ENCODE results near the gene STUM.

The STUM gene

DNA sequence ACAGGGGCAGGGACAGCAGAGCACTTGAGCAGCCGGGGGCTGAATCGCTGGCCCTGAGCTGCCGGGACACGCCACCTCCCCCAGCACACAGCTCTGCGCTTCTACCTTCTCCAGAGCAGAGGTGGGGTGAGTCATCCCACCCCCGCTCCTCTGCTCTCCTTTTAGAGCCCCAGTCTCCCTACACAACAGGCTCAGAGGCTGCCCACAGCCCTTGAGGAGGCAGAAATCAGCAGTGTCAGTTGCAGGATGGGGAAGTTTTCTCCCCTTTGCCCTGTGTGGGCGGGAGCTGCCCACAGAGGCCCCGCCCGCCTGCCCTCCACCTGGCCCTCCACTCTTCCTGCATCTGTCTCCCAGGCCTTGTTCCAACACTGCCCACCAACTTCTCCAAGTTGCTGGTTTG lies 94.6 kb downstream of the STUM start:
- DNase-seq = peak; percentile 47

GRCh38 chr1:226643611-226644540 lies 95.3 kb downstream of the STUM start:
- DNase-seq = no peak

GRCh38 chr1:226644541-226645176 lies 96.1 kb downstream of the STUM start:
- DNase-seq = no peak

GRCh38 chr1:226645279-226645976 lies 96.9 kb downstream of the STUM start:
- DNase-seq = no peak

- DNase-seq = no peak
Measured at GRCh38 chr1:226646026-226646869, 97.7 kb downstream of the STUM start.

DNA sequence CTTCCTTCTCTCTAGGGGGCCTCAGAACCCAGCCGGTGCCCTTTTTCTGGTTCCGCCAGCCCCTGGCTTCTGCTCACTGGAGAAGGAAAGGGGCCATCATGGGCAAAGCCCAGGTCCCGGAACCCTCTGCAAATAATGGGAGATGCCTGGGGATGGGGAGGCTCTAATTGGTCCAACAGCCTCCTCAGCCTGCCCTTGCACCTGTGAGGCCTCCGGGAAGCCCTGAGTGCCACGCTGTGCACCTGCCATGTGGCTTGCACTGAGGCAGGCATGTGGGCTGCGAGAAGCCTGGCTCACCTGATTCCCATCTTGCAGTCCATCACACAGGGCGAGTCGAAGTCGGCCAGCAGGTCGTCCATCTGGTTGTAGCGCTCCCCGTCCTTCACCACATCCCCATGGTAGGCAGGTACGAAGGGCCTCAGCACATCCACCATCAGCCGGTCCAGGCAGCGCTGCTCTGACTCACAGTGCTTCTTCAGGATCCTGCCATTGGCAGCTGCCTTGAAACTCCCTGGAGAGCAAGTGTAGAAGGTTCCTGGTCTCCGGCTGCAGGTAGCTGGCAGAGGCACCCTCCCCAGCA lies 98.4 kb downstream of the STUM start:
- DNase-seq = no peak

DNA sequence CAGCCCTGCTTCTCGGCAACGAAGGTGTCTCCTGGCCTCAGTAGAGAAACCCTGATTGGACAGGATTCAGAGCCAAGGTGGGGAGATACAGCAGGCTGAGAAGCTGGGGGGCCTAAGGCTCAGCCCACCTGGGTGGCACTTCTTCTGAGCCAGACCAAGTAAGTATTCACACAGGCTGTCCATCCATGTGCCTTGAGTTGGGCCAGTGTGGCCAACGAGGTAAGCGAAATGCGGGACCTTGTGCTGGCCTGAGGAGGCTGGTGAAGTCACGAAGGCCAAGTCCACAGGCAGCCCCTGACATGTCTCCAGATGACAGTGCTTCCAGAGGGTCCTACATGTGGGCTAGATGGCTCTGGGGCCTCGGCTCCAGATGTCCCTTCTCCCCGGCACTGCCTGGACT lies 99.2 kb downstream of the STUM start:
- DNase-seq = no peak

DNA sequence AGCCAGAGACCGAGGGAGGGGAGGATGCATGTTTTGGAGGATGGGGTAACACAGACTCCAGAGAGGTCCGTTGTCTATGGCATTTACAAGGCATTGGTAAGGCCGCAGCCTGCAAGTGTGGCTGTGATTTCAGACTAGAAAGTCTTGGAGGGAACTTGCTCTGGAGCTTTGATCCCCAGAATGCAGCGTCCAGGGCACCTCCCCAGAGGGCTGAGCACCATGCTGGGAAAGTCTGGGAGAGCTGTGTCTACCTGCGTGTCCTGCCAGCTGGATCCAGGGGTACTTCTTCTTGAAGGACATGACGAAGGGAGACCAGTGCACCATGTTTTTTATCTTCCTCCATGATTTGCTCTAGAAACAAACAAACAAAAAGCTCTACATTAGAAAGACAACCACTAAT lies 99.9 kb downstream of the STUM start:
- DNase-seq = no peak

DNA sequence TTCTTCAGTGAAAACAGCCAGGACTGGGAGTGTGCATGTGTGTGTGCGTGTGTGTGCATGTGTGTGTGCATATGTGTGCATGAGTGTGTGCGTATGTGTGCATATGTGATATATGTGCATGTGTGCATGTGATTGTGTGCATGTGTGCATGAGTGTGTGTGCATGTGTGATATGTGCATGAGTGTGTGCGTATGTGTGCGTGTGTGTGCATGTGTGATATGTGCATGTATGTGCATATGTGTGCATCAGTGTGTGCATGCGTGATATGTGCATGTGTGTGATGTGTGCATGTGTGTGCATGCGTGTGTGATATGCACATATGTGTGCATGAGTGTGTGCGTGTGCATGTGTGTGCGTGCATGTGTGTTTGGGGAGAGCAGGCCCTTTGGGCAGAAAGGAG lies 100.7 kb downstream of the STUM start:
- no peak for DNase-seq

GRCh38 chr1:226649780-226650179 lies 101.2 kb downstream of the STUM start:
- DNase-seq = no peak

GRCh38 chr1:226650236-226650841 lies 101.8 kb downstream of the STUM start:
- no peak for DNase-seq

DNA sequence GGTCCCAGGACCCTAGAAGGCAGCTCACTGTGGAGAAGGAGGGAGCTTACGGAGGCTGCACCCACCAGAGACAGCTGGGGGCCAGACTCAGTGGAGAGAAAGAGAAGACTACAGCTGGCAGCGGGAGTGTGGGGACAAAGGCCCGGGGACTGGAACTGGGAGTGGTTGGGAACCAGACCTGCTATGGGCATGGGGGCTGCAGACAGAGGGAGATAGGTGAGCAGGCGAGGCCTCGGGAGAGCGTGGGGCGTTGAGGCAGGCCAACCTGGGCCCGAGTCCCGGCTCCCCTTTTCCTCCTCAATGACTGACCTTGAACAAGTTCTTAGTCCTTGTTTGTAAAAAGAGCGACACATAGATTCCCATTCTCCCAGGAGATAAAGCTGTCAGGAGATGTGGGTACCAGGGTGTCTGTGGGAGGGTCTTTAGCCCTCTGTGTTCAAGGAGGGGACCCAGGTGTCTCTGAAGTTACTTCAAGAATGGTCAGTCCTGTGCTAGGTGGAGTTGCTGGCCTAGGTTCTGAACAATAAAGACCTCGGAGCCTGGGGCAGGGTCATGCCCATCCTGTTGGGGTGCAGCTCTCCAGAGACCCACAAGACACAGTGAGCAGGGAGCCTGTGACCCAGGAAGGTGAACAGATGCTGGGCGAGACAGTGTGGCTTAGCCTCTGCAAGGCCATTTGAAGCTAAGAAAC lies 102.6 kb downstream of the STUM start:
- no peak for DNase-seq

DNA sequence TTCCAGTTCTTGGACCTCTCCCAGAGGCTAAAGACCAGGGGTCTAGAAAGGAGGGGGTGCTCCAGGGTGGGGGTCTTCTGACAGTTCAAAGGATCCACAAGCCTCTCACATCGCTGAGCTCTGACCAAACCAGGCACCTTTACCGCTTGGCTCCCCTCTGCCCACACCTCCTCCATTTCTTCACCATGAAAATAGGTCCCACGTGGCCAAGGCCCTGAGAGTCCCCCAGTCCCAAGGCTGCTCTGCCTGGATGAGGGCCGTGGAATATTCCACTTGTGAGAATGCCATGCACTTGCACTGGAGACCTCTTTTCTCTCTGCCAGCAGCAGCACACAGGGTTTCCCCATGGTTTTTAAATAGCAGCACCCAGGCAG lies 103.2 kb downstream of the STUM start:
- DNase-seq = no peak

DNA sequence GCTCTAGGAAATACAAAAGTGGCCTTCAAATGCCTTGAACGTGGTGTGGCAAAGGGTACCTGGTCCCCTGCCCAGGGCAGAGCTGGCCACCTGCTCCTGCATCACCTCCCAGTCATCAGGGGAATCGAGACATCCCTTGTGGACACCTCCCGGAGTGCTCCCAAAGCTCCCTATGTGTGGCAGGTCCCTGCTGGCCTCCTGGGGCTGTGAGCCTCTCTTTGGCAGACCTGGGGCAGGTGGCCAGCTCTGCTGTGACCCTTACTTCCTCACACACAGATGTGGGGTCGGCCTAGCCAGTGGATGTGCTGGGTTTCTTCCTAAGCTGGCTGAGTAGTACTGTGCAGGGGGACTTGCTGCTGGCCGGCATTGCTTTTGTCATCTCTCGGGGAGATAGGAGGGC lies 104.0 kb downstream of the STUM start:
- no peak for DNase-seq

- no peak for DNase-seq
Measured at GRCh38 chr1:226653311-226653921, 104.9 kb downstream of the STUM start.

DNA sequence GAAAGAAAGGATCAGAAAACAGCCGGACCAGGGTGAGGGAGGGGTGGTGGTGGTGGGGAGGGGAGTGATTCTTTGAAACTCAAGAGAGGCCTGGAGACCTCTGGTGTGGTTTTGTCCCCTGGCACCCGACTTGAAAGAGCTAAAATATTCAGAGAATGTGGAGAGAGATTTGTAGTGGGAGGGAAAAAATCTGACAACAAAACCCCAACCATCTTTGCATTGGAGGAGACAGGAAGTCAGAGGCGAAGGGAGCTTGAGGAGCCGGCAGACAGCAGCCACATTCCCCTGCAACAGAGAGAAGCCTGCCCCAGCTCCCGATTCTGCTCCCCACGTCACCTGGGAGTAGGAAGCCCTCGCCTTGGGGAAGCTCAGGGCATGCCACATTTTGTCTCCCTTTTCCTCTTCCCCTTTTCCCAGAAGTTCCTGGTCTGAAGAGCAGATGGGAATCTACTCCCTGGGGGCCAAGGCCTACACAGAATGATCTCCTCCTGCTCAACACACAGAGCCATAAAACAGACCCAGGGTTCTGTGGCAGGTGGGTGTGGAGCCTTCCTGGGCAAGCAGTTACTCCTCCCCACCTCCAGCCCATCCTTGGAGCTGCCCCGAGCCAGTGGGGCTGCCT lies 105.6 kb downstream of the STUM start:
- no peak for DNase-seq

DNA sequence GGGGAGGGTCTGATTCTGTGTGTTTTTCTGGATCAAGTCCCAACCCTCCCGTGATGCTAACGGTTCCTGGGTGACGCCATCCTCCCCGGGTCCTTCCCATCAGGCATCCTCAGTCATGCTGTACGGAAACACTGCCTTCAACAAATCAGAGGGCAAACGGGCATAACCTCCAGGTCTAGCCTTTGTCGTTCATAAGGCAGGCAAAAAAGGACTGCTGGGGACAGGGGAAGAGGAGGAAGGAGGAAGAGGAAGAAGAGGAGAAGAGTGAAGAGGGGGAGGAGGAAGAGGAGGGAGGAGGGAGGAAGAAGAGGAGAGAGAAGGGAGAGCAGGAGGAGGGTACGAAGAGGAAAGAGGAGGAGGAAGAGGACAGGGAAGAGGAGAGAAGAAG lies 106.1 kb downstream of the STUM start:
- no peak for DNase-seq

DNA sequence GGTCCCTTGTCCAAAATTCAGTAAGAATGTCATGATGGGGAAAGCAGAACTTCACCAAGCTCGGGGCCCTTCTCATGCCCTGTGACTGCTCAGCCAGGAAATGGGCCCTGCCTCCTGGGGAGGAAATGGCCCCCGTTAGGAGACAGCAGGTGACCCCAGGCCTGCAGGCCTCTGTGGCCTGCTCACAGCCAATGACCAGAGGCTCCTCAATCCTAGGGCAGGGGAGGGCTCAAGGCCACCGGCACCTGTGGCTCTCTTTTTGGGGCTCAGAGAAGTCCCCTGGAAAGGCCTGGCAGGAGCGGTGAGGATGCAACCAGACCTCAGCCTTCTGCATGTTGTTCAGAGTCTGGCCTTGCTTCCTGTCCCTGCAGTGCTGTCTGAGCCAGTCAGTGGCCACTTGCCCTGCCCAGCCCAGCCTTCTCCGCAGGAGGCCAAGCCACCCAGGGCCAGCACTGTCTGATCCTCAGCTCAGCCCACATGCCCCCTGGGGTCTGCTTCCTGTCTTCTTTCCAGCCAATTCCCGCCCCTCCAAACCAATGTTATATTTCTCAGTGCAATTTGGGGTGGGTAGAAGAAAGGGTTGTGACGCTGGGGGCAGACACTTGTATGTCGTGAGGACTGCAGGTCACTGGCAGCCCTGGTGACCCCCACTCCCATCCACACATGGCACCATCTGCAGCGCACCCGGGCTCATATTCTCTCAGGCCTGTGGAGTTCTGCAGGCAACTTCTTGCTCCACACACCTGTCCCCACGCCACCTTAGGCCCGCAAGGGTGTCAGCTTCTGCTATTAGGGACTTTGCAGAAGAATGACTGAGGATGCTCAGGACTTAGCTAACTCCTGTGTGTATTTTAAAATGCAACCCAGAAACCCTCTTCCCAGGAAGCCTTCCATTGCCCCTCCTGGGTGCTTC lies 106.9 kb downstream of the STUM start:
- DNase-seq = no peak

DNA sequence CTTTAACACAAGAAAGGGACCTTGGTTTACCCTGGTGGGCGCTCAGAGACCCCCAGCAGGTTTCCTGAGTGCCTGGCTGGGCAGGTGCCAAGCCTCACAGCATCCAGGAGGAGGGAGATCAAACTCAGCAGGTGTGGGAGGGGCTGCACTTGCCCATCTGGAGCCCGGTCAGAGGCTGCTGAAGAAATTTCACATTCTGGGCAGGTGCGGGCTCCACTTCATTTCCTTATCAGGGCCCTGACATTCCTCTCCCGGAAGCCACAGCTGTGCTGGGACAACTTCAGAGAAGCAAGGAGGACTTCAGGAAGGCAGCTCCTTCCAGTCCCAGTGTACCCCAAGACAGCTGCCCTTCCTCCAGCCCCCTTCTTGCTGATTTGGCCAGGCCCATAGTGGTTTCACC lies 107.6 kb downstream of the STUM start:
- DNase-seq = no peak

Measured in KG1 (cell line).